GM12875 (cell line): ENCODE results near the gene LIG1.

Experiments used
- H3K4me3 ChIP-seq: one replicate; pipeline ENCODE4 v1.5.1; 2011; ENCODE audit warnings: low read depth, low read length, control low read depth
- TF ChIP-seq, protein P1 (sequence below): IDR thresholded peaks from 2 replicates; pipeline ENCODE4 v1.5.1; 2011; ENCODE audit warnings: low read depth, mild to moderate bottlenecking, control low read depth, inconsistent platforms, low read length, moderate library complexity, borderline replicate concordance; ENCODE audit not compliant: insufficient read depth

The LIG1 gene

GRCh38 chr19:48168689-48169088, 1.5 kb downstream of the LIG1 start:
- H3K4me3 ChIP-seq: no peak overlapping the region
- TF ChIP-seq, protein P1, sequence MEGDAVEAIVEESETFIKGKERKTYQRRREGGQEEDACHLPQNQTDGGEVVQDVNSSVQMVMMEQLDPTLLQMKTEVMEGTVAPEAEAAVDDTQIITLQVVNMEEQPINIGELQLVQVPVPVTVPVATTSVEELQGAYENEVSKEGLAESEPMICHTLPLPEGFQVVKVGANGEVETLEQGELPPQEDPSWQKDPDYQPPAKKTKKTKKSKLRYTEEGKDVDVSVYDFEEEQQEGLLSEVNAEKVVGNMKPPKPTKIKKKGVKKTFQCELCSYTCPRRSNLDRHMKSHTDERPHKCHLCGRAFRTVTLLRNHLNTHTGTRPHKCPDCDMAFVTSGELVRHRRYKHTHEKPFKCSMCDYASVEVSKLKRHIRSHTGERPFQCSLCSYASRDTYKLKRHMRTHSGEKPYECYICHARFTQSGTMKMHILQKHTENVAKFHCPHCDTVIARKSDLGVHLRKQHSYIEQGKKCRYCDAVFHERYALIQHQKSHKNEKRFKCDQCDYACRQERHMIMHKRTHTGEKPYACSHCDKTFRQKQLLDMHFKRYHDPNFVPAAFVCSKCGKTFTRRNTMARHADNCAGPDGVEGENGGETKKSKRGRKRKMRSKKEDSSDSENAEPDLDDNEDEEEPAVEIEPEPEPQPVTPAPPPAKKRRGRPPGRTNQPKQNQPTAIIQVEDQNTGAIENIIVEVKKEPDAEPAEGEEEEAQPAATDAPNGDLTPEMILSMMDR: no peak

- no peak overlapping the region for H3K4me3 ChIP-seq
- TF ChIP-seq, protein P1: no peak
These were observed 11.8 kb downstream of the LIG1 start for GRCh38 chr19:48158210-48158790.

- TF ChIP-seq, protein P1: no peak
- H3K4me3 ChIP-seq: no peak overlapping the region
These were observed 16.1 kb downstream of the LIG1 start for GRCh38 chr19:48154003-48154402.

- TF ChIP-seq, protein P1: peak; percentile 63
- no peak overlapping the region for H3K4me3 ChIP-seq
These were observed 17.6 kb downstream of the LIG1 start for GRCh38 chr19:48152551-48152950.

DNA sequence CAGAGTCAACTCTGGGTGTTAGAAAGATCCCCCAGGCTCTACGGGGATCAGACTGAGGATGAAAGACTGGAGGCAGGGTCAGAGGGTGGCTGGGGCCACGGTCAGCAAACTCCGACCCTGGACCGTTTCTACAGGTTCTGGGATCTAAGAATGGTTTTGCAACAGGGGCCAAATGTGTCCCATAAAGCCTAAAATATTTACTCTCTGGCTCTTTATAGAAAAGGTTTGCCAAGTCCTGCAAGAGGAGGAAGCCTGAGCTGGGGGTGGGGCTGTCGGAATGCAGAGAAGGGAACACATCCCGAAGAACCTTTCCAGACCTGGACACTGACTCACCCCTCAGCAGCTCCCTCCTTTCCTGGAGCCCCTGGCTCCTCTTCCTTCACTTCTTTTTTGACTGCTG, 20.7 kb downstream of the LIG1 start:
- no peak overlapping the region for H3K4me3 ChIP-seq
- TF ChIP-seq, protein P1: no peak

GRCh38 chr19:48148576-48148975, 21.6 kb downstream of the LIG1 start:
- H3K4me3 ChIP-seq: no peak overlapping the region
- TF ChIP-seq, protein P1: no peak

DNA sequence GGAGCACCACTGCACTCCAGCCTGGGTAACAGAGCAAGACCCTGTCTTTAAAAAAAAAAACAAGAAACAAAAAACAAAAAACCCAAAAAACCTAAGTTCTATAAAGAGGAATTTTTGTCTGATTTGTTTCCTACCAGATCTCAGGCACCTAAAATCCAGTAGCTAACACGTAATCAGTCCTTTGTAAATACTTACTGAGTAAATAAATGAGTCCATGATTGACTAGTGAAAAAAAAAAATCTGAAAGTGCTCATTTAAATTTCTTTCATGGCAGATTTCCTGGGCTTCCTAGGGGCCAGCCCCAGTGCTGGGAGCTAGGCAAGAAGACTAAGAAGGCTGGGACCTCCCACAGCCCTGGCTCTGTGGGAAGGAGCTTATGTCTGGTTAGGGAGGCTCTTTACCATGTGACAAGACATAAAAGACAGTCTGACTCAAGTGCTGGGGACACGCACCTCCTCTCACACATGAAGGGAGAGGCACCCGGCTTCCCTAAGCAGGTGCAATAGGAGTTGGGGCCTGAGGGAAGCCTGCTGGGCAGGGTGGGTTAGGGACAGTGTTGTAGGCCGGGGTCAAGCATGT, 22.5 kb downstream of the LIG1 start:
- TF ChIP-seq, protein P1: no peak

More for the DNA sequence above, 22.5 kb downstream of the LIG1 start:
- no peak overlapping the region for H3K4me3 ChIP-seq
